HFF-Myc (cell line): ENCODE results near the gene ANK3.

ENCODE experiments used
- DNase-seq: peaks from one replicate; pipeline ENCODE4 v3.0.0-alpha.2; 2011; ENCODE audit warnings: low read depth; ENCODE audit errors: extremely low read depth
- H3K4me3 ChIP-seq: replicated peaks from 2 replicates; pipeline ENCODE4 v1.5.1; 2011; ENCODE audit warnings: low read depth, mild to moderate bottlenecking, control low read depth, low read length
- TF ChIP-seq, protein P1 (sequence below): IDR thresholded peaks from 2 replicates; pipeline ENCODE4 v1.5.1; 2012; ENCODE audit warnings: mild to moderate bottlenecking, low read depth, low read length, control low read depth; ENCODE audit errors: missing control alignments

Gene ANK3

DNA sequence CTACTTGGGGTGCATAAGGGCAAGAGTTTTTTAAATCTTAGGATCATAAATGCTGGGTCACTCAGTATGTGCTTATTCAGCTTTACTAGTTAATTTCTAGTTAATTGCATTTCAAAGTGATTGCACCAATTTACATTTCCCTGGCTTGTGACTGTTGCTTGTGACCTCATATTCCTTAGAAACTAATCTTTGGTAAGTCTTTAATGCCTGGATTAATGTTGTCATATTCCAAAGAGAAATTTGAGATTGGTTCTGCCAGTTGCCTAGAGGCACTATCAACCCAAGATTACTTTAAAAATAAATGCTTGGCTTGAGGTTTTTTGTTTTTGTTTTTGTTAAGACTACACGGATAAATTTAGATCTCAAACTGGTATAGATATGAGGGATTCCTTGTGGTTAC lies 103.1 kb downstream of the ANK3 start:
- H3K4me3 ChIP-seq, result no peak overlapping the region
- DNase-seq, result no peak
- TF ChIP-seq, protein P1, sequence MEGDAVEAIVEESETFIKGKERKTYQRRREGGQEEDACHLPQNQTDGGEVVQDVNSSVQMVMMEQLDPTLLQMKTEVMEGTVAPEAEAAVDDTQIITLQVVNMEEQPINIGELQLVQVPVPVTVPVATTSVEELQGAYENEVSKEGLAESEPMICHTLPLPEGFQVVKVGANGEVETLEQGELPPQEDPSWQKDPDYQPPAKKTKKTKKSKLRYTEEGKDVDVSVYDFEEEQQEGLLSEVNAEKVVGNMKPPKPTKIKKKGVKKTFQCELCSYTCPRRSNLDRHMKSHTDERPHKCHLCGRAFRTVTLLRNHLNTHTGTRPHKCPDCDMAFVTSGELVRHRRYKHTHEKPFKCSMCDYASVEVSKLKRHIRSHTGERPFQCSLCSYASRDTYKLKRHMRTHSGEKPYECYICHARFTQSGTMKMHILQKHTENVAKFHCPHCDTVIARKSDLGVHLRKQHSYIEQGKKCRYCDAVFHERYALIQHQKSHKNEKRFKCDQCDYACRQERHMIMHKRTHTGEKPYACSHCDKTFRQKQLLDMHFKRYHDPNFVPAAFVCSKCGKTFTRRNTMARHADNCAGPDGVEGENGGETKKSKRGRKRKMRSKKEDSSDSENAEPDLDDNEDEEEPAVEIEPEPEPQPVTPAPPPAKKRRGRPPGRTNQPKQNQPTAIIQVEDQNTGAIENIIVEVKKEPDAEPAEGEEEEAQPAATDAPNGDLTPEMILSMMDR, result no peak

DNA sequence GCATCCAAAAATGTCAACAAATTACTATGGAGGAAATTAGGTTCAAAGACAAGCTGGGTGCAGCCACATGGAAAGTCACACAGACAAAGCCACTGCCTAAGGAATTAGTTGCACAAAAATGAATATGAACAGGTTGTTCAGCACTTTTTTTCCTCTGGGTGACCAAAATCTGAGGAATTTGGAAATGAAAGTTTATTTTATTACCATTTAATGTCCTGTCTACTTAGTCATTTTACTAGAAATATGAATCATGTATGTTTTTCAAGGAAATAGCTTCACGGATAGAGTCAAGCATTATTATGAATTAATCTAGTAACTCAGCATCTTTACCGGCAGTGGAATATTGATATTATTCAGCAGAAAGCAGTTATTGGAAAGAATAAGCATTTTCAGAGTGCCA lies 106.3 kb downstream of the ANK3 start:
- H3K4me3 ChIP-seq, result no peak overlapping the region
- TF ChIP-seq, protein P1, result no peak

DNA sequence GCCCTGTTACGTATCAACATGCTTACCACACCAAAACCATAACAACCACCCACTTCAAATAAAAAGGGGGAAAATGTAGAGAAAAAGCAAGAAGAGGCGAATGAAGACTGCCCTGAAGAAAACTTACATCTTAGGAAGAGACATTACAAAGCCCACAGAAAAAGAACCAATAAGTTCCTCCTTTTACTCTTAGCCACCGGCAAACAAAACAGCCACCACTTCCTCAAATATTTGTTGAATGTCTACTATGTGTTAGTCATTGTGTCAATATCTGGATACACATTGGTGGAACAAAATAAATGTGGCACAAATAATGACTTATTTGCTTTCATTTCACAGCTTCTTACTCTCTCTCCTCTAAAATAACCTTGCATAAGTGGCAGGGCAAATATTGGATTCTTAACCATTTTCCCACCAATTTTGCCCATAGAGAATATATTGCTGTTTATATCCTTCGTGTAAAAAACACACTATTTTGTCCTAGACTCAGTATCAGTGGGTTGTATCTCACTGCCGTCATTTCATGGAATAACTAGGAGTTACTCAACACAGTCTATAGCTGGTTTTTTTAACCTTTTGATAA lies 106.8 kb downstream of the ANK3 start:
- TF ChIP-seq, protein P1, result no peak
- no peak overlapping the region for H3K4me3 ChIP-seq
- no peak for DNase-seq

More for the DNA sequence above, 106.3 kb downstream of the ANK3 start:
- DNase-seq, result no peak

DNA sequence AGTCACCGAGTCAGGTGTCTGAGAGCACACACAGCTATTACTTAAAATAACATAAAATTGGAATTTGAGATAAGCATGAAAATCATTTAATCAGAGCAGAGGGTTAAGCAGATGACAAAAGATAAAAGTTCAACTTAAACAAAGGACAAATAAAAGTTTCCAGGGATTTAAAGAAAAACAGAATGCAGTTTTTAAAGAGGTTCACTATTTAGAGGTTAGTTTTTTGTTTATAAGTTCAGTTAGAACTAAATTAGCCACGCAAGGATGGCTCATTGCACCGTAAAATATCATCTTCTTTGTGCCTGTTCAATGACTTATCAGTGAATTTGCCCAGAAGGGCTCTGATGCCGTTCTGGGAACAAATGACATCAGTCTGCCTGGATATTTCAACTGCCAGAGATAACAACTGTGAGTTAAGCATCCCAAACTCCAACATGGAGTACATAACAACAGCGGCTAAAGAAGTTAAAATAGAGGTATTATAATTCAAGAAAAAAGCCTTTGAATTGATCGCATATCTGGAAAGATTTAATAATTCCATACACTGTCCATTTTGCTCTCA lies 107.8 kb downstream of the ANK3 start:
- TF ChIP-seq, protein P1, result no peak
- H3K4me3 ChIP-seq, result no peak overlapping the region
- no peak for DNase-seq

DNA sequence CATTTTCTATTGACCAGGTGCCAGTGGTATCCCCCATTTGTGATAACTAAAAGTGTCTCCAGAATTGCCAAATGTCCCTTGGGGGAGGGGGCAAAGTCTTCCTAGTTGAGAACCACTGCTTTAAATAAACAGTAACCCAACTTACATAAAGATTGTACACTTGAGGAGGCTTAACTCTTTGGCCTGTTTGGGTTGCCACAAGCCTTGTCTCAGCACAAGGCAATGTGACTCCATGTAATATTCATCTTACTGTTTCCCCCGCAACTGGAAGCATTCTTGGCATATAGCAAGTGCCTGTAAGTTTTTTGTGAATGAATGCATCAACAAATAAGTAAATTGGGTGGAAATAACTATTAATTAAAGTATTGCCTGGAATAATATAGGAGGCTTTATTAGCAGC lies 108.3 kb downstream of the ANK3 start:
- H3K4me3 ChIP-seq, result no peak overlapping the region
- DNase-seq, result no peak
- TF ChIP-seq, protein P1, result no peak

DNA sequence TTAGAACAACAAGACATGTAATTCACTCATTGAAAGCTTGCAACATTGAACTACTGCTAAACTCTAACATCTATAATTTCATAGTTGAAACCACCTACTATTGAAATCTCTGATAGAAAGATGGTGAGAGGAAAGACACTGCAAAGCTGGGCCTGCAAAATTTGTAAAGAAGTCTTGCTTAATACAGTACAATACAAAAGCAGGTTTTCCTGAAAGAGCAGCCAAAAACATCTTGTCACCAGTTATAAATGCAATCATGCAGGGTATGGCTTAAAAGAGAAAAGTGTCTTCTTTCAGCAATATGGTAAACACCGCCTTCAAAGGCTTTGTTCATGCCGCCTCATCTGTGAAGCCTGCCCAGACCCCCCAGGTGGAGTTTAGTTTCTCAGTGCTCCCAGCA lies 109.2 kb downstream of the ANK3 start:
- TF ChIP-seq, protein P1, result no peak
- no peak for DNase-seq
- no peak overlapping the region for H3K4me3 ChIP-seq

DNA sequence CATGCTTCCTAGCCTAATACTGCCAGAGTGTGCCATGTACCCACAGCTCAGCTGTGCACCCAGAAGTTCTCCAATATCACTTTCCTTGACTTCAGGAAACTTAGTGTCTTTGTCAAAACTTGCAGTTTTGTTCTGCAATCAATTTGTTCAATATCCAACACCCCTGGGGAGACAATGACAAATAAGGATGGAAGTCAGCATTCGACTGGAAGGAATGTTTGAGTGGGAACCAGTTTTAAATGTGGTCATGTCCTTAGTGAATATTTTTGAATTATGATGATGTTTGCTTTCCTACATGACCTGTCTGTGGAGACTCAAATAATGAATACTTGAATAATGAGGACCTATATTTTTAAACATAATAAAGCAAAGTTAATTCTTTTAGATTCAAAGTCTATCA lies 112.0 kb downstream of the ANK3 start:
- TF ChIP-seq, protein P1, result no peak
- no peak for DNase-seq
- H3K4me3 ChIP-seq, result no peak overlapping the region
